Measurements from ENCODE around the gene ARMC6.

DNA sequence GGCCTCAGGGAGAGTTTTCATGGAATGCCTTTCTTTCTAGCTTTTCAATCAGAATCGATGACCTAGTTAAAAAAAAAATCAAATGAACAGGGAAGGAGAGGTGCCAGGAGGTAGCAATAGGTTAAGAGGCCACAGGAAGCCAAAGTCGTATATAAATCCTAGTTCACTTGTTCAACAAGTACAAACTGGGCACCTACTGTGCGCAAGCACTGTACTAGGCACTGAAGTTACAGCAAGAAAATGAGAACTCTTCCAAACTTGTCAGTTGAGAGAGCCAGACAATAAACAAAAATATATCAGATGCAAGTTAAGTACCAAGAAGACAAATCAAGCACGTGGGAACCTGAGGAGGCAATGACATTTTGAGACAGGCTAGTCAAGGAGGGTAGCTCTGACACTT, 6.2 kb upstream of the ARMC6 start:
- TF ChIP-seq, protein P1, sequence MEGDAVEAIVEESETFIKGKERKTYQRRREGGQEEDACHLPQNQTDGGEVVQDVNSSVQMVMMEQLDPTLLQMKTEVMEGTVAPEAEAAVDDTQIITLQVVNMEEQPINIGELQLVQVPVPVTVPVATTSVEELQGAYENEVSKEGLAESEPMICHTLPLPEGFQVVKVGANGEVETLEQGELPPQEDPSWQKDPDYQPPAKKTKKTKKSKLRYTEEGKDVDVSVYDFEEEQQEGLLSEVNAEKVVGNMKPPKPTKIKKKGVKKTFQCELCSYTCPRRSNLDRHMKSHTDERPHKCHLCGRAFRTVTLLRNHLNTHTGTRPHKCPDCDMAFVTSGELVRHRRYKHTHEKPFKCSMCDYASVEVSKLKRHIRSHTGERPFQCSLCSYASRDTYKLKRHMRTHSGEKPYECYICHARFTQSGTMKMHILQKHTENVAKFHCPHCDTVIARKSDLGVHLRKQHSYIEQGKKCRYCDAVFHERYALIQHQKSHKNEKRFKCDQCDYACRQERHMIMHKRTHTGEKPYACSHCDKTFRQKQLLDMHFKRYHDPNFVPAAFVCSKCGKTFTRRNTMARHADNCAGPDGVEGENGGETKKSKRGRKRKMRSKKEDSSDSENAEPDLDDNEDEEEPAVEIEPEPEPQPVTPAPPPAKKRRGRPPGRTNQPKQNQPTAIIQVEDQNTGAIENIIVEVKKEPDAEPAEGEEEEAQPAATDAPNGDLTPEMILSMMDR (IDR thresholded peaks at IDR 0.05; ENCODE audit: poor library complexity, severe bottlenecking): no peak
- TF ChIP-seq EP300 (conservative IDR thresholded peaks at IDR 0.05; ENCODE audit: poor library complexity, severe bottlenecking): no peak
- TF ChIP-seq, protein P2, sequence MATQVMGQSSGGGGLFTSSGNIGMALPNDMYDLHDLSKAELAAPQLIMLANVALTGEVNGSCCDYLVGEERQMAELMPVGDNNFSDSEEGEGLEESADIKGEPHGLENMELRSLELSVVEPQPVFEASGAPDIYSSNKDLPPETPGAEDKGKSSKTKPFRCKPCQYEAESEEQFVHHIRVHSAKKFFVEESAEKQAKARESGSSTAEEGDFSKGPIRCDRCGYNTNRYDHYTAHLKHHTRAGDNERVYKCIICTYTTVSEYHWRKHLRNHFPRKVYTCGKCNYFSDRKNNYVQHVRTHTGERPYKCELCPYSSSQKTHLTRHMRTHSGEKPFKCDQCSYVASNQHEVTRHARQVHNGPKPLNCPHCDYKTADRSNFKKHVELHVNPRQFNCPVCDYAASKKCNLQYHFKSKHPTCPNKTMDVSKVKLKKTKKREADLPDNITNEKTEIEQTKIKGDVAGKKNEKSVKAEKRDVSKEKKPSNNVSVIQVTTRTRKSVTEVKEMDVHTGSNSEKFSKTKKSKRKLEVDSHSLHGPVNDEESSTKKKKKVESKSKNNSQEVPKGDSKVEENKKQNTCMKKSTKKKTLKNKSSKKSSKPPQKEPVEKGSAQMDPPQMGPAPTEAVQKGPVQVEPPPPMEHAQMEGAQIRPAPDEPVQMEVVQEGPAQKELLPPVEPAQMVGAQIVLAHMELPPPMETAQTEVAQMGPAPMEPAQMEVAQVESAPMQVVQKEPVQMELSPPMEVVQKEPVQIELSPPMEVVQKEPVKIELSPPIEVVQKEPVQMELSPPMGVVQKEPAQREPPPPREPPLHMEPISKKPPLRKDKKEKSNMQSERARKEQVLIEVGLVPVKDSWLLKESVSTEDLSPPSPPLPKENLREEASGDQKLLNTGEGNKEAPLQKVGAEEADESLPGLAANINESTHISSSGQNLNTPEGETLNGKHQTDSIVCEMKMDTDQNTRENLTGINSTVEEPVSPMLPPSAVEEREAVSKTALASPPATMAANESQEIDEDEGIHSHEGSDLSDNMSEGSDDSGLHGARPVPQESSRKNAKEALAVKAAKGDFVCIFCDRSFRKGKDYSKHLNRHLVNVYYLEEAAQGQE (IDR thresholded peaks at IDR 0.05; ENCODE audit: borderline replicate concordance): no peak
- TF ChIP-seq EZH2 (IDR thresholded peaks at IDR 0.05; ENCODE audit: borderline replicate concordance, insufficient read depth, low read length, poor library complexity, severe bottlenecking): no peak
- no peak for TF ChIP-seq POLR2AphosphoS5 (IDR thresholded peaks at IDR 0.05)
- TF ChIP-seq RAD21 (conservative IDR thresholded peaks at IDR 0.05): no peak
- TF ChIP-seq MXI1 (conservative IDR thresholded peaks at IDR 0.05; ENCODE audit: poor library complexity, severe bottlenecking): no peak
